ENCODE data around the gene HHAT.

GRCh38 chr1:210366767-210367166 is 38.1 kb downstream of the HHAT start:
- no peak for TF ChIP-seq CTCF (IDR thresholded peaks at IDR 0.05; ENCODE audit: low read length)
- TF ChIP-seq EZH2 (IDR thresholded peaks at IDR 0.05; ENCODE audit: borderline replicate concordance, low read length): no peak

Measured in OCI-LY1 (cell line).